HG03159 (cell line): ENCODE results near the gene SCRG1.

Experiments
- ATAC-seq: cut with Tn5 transposase; IDR thresholded peaks from one replicate; pipeline ENCODE4 v1.9.1; 2021; ENCODE audit warnings: mild to moderate bottlenecking, moderate library complexity; ENCODE audit not compliant: unreplicated experiment

The SCRG1 gene

GRCh38 chr4:173398779-173399415, at the start of gene SCRG1:
TSS of gene SCRG1 (minus strand) at chr4:173399116. CDS start at chr4:173391414, 7,702 bp downstream.
- no peak for ATAC-seq

GRCh38 chr4:173448103-173448502, 49.2 kb upstream of the SCRG1 start:
- no peak for ATAC-seq

- peak; percentile 97 for ATAC-seq
Measured at GRCh38 chr4:173446416-173446815, 47.5 kb upstream of the SCRG1 start.

GRCh38 chr4:173443121-173443520, 44.2 kb upstream of the SCRG1 start:
- no peak for ATAC-seq

- no peak for ATAC-seq
Measured at GRCh38 chr4:173442223-173442932, 43.5 kb upstream of the SCRG1 start.

GRCh38 chr4:173440888-173441287, 42.0 kb upstream of the SCRG1 start:
- ATAC-seq = no peak

GRCh38 chr4:173436771-173437265, 37.9 kb upstream of the SCRG1 start:
- no peak for ATAC-seq

- no peak for ATAC-seq
Measured at GRCh38 chr4:173436149-173436579, 37.2 kb upstream of the SCRG1 start.

- ATAC-seq = no peak
Measured at GRCh38 chr4:173434231-173434630, 35.3 kb upstream of the SCRG1 start.

GRCh38 chr4:173433447-173433846, 34.5 kb upstream of the SCRG1 start:
- ATAC-seq = no peak

- no peak for ATAC-seq
Measured at GRCh38 chr4:173432430-173432829, 33.5 kb upstream of the SCRG1 start.

- no peak for ATAC-seq
Measured at GRCh38 chr4:173426064-173426463, 27.1 kb upstream of the SCRG1 start.

- no peak for ATAC-seq
Measured at GRCh38 chr4:173424899-173425805, 26.2 kb upstream of the SCRG1 start.

- ATAC-seq = no peak
Measured at GRCh38 chr4:173420801-173421200, 21.9 kb upstream of the SCRG1 start.

- ATAC-seq = peak; percentile 53
Measured at GRCh38 chr4:173420324-173420752, 21.4 kb upstream of the SCRG1 start.

GRCh38 chr4:173418639-173419038, 19.7 kb upstream of the SCRG1 start:
- no peak for ATAC-seq

- no peak for ATAC-seq
Measured at GRCh38 chr4:173417833-173418232, 18.9 kb upstream of the SCRG1 start.

GRCh38 chr4:173415885-173416653, 17.2 kb upstream of the SCRG1 start:
- ATAC-seq = no peak

- ATAC-seq = no peak
Measured at GRCh38 chr4:173415092-173415491, 16.2 kb upstream of the SCRG1 start.

- no peak for ATAC-seq
Measured at GRCh38 chr4:173414456-173414855, 15.5 kb upstream of the SCRG1 start.
